NCI-H2171 treated with DMSO at 0.1 percent for 48 hours (cell line): ENCODE data around the gene KLHL33.
A peak's percentile ranks its signal among the peaks of the same experiment; 100 is the strongest.

ENCODE experiments used
- DNase-seq: peaks from one replicate; lab custom pipeline; 2025; lab: John Stamatoyannopoulos, UW

Gene KLHL33

GRCh38 chr14:20412876-20413743 lies 22.9 kb downstream of the KLHL33 start, which contains the start of gene TEP1:
TSS of gene TEP1 (minus strand) at chr14:20413501. CDS start at chr14:20408439, 5,062 bp downstream.
- DNase-seq, result peak; percentile 90

- peak; percentile 36 for DNase-seq
Observed at GRCh38 chr14:20412411-20412810, 23.6 kb downstream of the KLHL33 start.

- DNase-seq, result no peak
Observed at GRCh38 chr14:20409226-20409625, 26.7 kb downstream of the KLHL33 start.

GRCh38 chr14:20403521-20403920 lies 32.4 kb downstream of the KLHL33 start:
- no peak for DNase-seq

- DNase-seq, result no peak
Observed at GRCh38 chr14:20400965-20401593, 34.9 kb downstream of the KLHL33 start.

GRCh38 chr14:20400589-20400964 lies 35.4 kb downstream of the KLHL33 start:
- no peak for DNase-seq

GRCh38 chr14:20397511-20397910 lies 38.5 kb downstream of the KLHL33 start:
- no peak for DNase-seq

GRCh38 chr14:20391505-20391904 lies 44.5 kb downstream of the KLHL33 start:
- peak; percentile 72 for DNase-seq

- no peak for DNase-seq
Observed at GRCh38 chr14:20388159-20388558, 47.8 kb downstream of the KLHL33 start.

- DNase-seq, result no peak
Observed at GRCh38 chr14:20387576-20387975, 48.4 kb downstream of the KLHL33 start.

GRCh38 chr14:20386276-20386855 lies 49.6 kb downstream of the KLHL33 start:
- peak; percentile 94 for DNase-seq

- no peak for DNase-seq
Observed at GRCh38 chr14:20384886-20385285, 51.1 kb downstream of the KLHL33 start.

- no peak for DNase-seq
Observed at GRCh38 chr14:20384321-20384720, 51.6 kb downstream of the KLHL33 start.

GRCh38 chr14:20383636-20384035 lies 52.3 kb downstream of the KLHL33 start:
- DNase-seq, result no peak

- no peak for DNase-seq
Observed at GRCh38 chr14:20383032-20383431, 52.9 kb downstream of the KLHL33 start.

- no peak for DNase-seq
Observed at GRCh38 chr14:20382526-20382925, 53.4 kb downstream of the KLHL33 start.

- no peak for DNase-seq
Observed at GRCh38 chr14:20381341-20381740, 54.6 kb downstream of the KLHL33 start.

- DNase-seq, result no peak
Observed at GRCh38 chr14:20380681-20381080, 55.3 kb downstream of the KLHL33 start.

- no peak for DNase-seq
Observed at GRCh38 chr14:20379743-20380142, 56.2 kb downstream of the KLHL33 start.

GRCh38 chr14:20377171-20377570 lies 58.8 kb downstream of the KLHL33 start:
- no peak for DNase-seq

GRCh38 chr14:20376071-20376588 lies 59.8 kb downstream of the KLHL33 start:
- DNase-seq, result no peak
